ENCODE data around the gene NUMB. TPM values are rescaled to one million over a fixed set of nuclear protein-coding genes. Genes with fewer than 3 reads are reported as not detected.

The NUMB gene
- 10 to 100 TPM; 50.0 to 67.4 (median 56.3) TPM for total RNA-seq
- total RNA-seq (2013) = 47.1 TPM

DNA sequence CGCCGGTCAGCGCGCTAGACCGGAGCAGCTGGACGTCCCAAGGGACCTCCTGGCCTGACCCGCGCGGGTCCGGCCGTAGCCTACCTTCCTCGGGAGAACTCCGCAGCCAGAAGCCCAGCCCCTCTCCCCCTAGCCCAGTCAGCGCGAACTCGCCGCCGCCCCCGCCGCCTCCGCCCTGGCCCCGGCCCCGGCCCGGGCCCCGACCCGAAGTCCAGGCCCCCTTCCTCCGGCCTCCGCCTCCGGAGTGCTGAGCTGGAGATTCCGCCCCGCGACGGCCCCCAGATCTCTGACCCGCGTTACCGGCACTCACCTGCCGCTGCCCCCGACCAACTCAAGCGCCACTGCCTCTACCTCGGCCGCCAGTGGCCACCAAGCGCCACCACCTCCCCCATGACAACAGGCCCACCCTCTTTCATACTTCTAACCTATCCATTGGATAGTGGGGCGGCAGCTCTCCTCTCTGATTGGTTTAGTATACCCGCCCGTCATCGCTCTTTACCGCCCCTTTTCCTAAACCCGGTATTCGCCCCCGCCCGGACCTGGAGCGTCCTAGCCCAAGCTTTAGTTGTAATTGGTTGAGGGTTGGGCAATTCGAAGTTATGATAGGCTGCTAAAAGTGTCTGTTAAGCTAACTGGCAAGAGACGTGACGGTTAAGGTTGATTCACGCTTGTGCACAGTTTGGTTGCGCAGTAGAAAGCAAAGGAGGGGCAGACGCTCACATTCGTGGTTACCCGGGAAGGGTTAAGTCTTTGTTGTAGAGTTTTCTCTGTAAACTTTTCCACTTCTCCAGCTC is at the start of gene NUMB:
NUMB (minus strand) TSS at position 364 of the 794 bp plus-strand sequence. CDS start 102,795 bp downstream, outside the sequence.
- peaks cover 15% of the 10 kb centered on the region for H3K4me1 ChIP-seq (ENCODE audit: control insufficient read depth, insufficient read depth, low read length)
- H3K36me3 Mint-ChIP-seq = no peaks in the 10 kb centered on the region
- H3K27me3 Mint-ChIP-seq (ENCODE audit: low read depth in 2 of 2) = peaks cover 6 to 7% of the 10 kb centered on the region in 2 donors
- H3K27ac ChIP-seq (ENCODE audit: low read length) = peak within 1 kb of the TSS; percentile 53
- no peaks in the 10 kb centered on the region for H3K27me3 ChIP-seq (ENCODE audit: control insufficient read depth, insufficient read depth, low read length)
- peak; percentile 90 to 98 for DNase-seq
- intact Hi-C loops (cut with micrococcal nuclease) = loop anchor here (1.0 kb wide), 2 partner anchors 14 to 32 kb away; partner anchors contain the start of gene RIOX1
- no peaks in the 10 kb centered on the region for H3K9me3 ChIP-seq (ENCODE audit: control insufficient read depth, insufficient read depth, low read length)
- TF ChIP-seq, protein P1, sequence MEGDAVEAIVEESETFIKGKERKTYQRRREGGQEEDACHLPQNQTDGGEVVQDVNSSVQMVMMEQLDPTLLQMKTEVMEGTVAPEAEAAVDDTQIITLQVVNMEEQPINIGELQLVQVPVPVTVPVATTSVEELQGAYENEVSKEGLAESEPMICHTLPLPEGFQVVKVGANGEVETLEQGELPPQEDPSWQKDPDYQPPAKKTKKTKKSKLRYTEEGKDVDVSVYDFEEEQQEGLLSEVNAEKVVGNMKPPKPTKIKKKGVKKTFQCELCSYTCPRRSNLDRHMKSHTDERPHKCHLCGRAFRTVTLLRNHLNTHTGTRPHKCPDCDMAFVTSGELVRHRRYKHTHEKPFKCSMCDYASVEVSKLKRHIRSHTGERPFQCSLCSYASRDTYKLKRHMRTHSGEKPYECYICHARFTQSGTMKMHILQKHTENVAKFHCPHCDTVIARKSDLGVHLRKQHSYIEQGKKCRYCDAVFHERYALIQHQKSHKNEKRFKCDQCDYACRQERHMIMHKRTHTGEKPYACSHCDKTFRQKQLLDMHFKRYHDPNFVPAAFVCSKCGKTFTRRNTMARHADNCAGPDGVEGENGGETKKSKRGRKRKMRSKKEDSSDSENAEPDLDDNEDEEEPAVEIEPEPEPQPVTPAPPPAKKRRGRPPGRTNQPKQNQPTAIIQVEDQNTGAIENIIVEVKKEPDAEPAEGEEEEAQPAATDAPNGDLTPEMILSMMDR (IDR thresholded peaks at IDR 0.05) = no peak
- H3K9me3 Mint-ChIP-seq = no peaks in the 10 kb centered on the region
- H3K4me3 Mint-ChIP-seq = peak within 1 kb of the TSS; percentile 99
- peak within 1 kb of the TSS; percentile 93 for H3K4me3 ChIP-seq (ENCODE audit: low read length)
- ATAC-seq = peak; percentile 96 to 100 (median 97)
- H3K36me3 ChIP-seq (ENCODE audit: control insufficient read depth, insufficient read depth, low read length) = no peaks in the 10 kb centered on the region
- WGBS (ENCODE audit: insufficient coverage) = 0% methylated on average over 57 of the region's 60 CpGs
- peaks cover 38 to 43% of the 10 kb centered on the region in 2 donors for H3K4me1 Mint-ChIP-seq
- peak within 1 kb of the TSS; percentile 90 to 95 for H3K27ac Mint-ChIP-seq

DNA sequence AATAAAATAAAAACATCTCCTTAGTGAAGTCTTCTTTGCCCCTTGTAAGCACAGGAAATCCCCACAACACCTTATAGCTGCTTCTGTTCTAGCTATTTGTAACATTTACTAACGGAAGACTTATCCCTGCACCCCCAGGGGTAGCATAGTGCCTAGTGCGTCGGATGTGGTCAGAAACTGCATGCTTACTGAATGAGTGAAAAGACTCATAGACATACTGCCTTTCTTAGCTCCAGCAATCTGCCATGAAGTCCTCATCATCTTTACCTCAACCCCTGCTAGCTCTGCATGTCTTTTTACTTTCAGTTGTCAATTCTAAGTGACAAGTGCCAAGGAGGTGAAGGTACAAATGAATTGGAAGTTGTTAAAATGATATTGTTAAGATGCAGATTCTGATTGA is 45.3 kb upstream of the NUMB start:
- no peak overlapping the region for H3K27ac ChIP-seq (ENCODE audit: low read length)
- H3K27me3 ChIP-seq (ENCODE audit: control insufficient read depth, insufficient read depth, low read length) = no peaks in the 10 kb centered on the region
- DNase-seq = peak in 1 of 2 donors; percentile 38
- intact Hi-C loops (cut with micrococcal nuclease) = no loop called here
- TF ChIP-seq, protein P1 (IDR thresholded peaks at IDR 0.05) = no peak
- H3K9me3 Mint-ChIP-seq = no peaks in the 10 kb centered on the region
- peaks cover 4 to 5% of the 10 kb centered on the region in 2 donors for H3K4me1 Mint-ChIP-seq
- ATAC-seq = peak in 1 of 3 donors; percentile 35
- peaks cover 9% of the 10 kb centered on the region for H3K36me3 ChIP-seq (ENCODE audit: control insufficient read depth, insufficient read depth, low read length)
- no peaks in the 10 kb centered on the region for H3K36me3 Mint-ChIP-seq
- H3K4me3 Mint-ChIP-seq = no peak overlapping the region
- H3K4me3 ChIP-seq (ENCODE audit: low read length) = no peak overlapping the region
- no peaks in the 10 kb centered on the region for H3K27me3 Mint-ChIP-seq (ENCODE audit: low read depth in 2 of 2)
- H3K4me1 ChIP-seq (ENCODE audit: control insufficient read depth, insufficient read depth, low read length) = no peaks in the 10 kb centered on the region
- no peak overlapping the region for H3K27ac Mint-ChIP-seq
- no peaks in the 10 kb centered on the region for H3K9me3 ChIP-seq (ENCODE audit: control insufficient read depth, insufficient read depth, low read length)
- WGBS (ENCODE audit: insufficient coverage) = 88% methylated on average over 3 of the region's 3 CpGs

DNA sequence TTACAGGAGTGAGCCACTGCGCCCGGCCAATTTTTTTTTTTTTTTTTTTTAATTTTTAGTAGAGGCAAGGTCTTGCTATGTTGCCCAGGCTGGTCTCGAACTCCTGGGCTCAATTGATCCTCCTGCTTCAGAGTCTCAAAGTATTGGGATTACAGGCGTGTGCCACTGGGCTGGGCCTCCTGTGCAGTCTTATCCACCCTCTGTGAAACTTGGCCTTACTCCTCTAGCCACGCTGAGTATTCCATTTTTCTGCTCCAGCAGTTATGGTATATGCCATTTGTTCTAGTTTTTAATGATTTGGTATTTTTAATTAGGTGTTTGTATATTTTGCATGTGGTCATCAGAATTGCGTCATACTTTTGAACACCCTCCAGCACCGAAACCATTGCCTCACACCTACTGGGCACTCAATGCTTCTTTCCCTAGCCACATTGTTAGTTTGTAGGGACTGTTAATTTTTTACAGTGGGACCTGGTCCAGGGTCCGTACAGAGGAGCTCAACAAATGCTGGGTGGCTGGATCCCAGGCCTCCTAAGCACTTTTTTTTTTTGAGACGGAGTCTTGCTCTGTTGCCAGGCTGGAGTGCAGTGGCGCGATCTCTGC is 43.8 kb upstream of the NUMB start:
- Histone ChIP-seq H3K9me3 (ENCODE audit: control insufficient read depth, insufficient read depth, low read length) (no peaks in the 10 kb centered on the region), H3K4me3 (ENCODE audit: low read length) (no peak overlapping the region), H3K27me3 (ENCODE audit: control insufficient read depth, insufficient read depth, low read length) (no peaks in the 10 kb centered on the region), H3K36me3 (ENCODE audit: control insufficient read depth, insufficient read depth, low read length) (peaks cover 14% of the 10 kb centered on the region), H3K27ac (ENCODE audit: low read length) (no peak overlapping the region), H3K4me1 (ENCODE audit: control insufficient read depth, insufficient read depth, low read length) (no peaks in the 10 kb centered on the region)
- Mint-ChIP-seq H3K36me3 (no peaks in the 10 kb centered on the region), H3K9me3 (no peaks in the 10 kb centered on the region), H3K4me3 (no peak overlapping the region), H3K27me3 (ENCODE audit: low read depth in 2 of 2) (no peaks in the 10 kb centered on the region), H3K4me1 (peaks cover 5% of the 10 kb centered on the region in 2 donors), H3K27ac (no peak overlapping the region)
- TF ChIP-seq, protein P1 (IDR thresholded peaks at IDR 0.05) = no peak
- no peak for ATAC-seq
- intact Hi-C loops (cut with micrococcal nuclease) = no loop called here
- DNase-seq = no peak
- WGBS (ENCODE audit: insufficient coverage) = 96% methylated on average over 9 of the region's 11 CpGs

Data from natural killer cell (primary cell).